A673 (cell line): ENCODE measurements around the gene ADARB2. TPM values are rescaled to one million over a fixed set of nuclear protein-coding genes. Genes with fewer than 3 reads are reported as not detected.

ENCODE experiments used
- BruUV-seq: library from RNA; stranded (reverse); fragments of 400-500 nt; replicated peaks from 2 replicates; lab custom pipeline; 2021; lab: Mats Ljungman, UMichigan
- CTCF ChIA-PET: fragments of 300-600 bp; sonication (Branson Sonifier 250); formaldehyde crosslinking; loops from one replicate; lab custom pipeline; 2022; ENCODE audit warnings: antibody characterized with exemption; lab: Charles Lee
- POLR2A ChIA-PET: fragments of 300-600 bp; sonication (Branson Sonifier 250); formaldehyde crosslinking; loops from one replicate; lab custom pipeline; 2022; ENCODE audit warnings: antibody characterized with exemption; ENCODE audit not compliant: low non-redundant PET; lab: Charles Lee
- DNase-seq: peaks from one replicate; pipeline ENCODE4 v3.0.0-alpha.2; 2015; ENCODE audit warnings: low spot score
- H3K27ac ChIP-seq: fragments of 200-600 bp; sonication (generic); 2 replicates; pipeline ENCODE4 v1.5.1; 2016; ENCODE audit warnings: mixed run types, low read depth, mild to moderate bottlenecking, mixed read lengths, antibody characterized with exemption, low read length; ENCODE audit not compliant: poor library complexity, severe bottlenecking
- H3K27me3 ChIP-seq: fragments of 200-600 bp; sonication (generic); replicated peaks from 2 replicates; pipeline ENCODE4 v1.6.1; 2017; ENCODE audit warnings: mixed run types, low read depth, mild to moderate bottlenecking, mixed read lengths, antibody characterized with exemption, low read length; ENCODE audit not compliant: insufficient read depth, poor library complexity
- H3K36me3 ChIP-seq: fragments of 200-600 bp; sonication (generic); 2 replicates; pipeline ENCODE4 v1.6.1; 2016; ENCODE audit warnings: mixed run types, mild to moderate bottlenecking, mixed read lengths, antibody characterized with exemption, low read length; ENCODE audit not compliant: insufficient read depth, poor library complexity, severe bottlenecking
- H3K4me1 ChIP-seq: fragments of 200-600 bp; sonication (generic); 2 replicates; pipeline ENCODE4 v1.6.1; 2017; ENCODE audit warnings: mixed run types, mild to moderate bottlenecking, mixed read lengths, antibody characterized with exemption, low read length; ENCODE audit not compliant: insufficient read depth, poor library complexity, severe bottlenecking
- H3K4me3 ChIP-seq: fragments of 200-600 bp; sonication (generic); 2 replicates; pipeline ENCODE4 v1.5.1; 2016; ENCODE audit warnings: low read depth, mixed run types, mild to moderate bottlenecking, mixed read lengths, low read length; ENCODE audit not compliant: poor library complexity, severe bottlenecking
- H3K9me3 ChIP-seq: fragments of 200-600 bp; sonication (generic); 2 replicates; pipeline ENCODE4 v1.6.1; 2016; ENCODE audit warnings: mixed run types, low read depth, mild to moderate bottlenecking, mixed read lengths, antibody characterized with exemption, low read length; ENCODE audit not compliant: poor library complexity, severe bottlenecking
- EZH2 ChIP-seq: fragments of 200-600 bp; sonication (generic); IDR thresholded peaks from 2 replicates; pipeline ENCODE4 v1.6.1; 2017; ENCODE audit warnings: borderline replicate concordance, low read depth, mild to moderate bottlenecking, mixed read lengths, antibody characterized with exemption, low read length; ENCODE audit not compliant: poor library complexity, severe bottlenecking
- intact Hi-C: fragments of 100-400 bp; cut with micrococcal nuclease; formaldehyde crosslinking; loops from one replicate; pipeline ENCODE4 v1.10.0; 2022; ENCODE audit not compliant: unreplicated experiment
- total RNA-seq: library from RNA; stranded (reverse); gene quantifications from 2 replicates; pipeline ENCODE4 v1.2.3, GENCODE V29; 2021
- TF ChIP-seq, protein P1 (sequence below): fragments of 300-800, 200-600 bp; sonication (generic); conservative IDR thresholded peaks from 2 replicates; pipeline ENCODE4 v1.5.1; 2017; ENCODE audit warnings: low read depth, mild to moderate bottlenecking, antibody characterized with exemption, low read length, moderate library complexity, mixed read lengths

ADARB2 gene
- total RNA-seq, 1 experiment from 2014 or later: not detected

DNA sequence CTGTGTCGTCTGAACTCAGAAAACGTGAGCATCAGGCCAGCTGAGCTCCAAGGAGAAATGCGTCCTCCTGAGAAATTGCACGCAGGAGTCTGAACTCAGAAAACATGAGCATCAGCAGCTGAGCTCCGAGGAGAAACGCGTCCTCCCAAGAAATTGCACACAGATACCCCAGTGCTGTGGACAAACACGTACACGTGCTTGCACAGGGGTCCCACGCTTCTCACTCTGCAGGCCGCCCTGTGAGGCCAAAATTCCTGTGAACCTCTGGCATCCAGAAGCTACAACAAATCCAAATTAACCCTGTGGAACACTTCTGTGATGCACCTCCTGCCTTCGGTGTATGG, 547.3 kb downstream of the ADARB2 start:
- Histone ChIP-seq H3K4me1 (no peaks in the 10 kb centered on the region), H3K36me3 (no peaks in the 10 kb centered on the region), H3K9me3 (no peaks in the 10 kb centered on the region), H3K27ac (no peak overlapping the region), H3K4me3 (no peak overlapping the region), H3K27me3 (peaks cover 69% of the 10 kb centered on the region)
- POLR2A ChIA-PET: no interaction called here
- CTCF ChIA-PET: no interaction called here
- TF ChIP-seq, protein P1, sequence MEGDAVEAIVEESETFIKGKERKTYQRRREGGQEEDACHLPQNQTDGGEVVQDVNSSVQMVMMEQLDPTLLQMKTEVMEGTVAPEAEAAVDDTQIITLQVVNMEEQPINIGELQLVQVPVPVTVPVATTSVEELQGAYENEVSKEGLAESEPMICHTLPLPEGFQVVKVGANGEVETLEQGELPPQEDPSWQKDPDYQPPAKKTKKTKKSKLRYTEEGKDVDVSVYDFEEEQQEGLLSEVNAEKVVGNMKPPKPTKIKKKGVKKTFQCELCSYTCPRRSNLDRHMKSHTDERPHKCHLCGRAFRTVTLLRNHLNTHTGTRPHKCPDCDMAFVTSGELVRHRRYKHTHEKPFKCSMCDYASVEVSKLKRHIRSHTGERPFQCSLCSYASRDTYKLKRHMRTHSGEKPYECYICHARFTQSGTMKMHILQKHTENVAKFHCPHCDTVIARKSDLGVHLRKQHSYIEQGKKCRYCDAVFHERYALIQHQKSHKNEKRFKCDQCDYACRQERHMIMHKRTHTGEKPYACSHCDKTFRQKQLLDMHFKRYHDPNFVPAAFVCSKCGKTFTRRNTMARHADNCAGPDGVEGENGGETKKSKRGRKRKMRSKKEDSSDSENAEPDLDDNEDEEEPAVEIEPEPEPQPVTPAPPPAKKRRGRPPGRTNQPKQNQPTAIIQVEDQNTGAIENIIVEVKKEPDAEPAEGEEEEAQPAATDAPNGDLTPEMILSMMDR: no peak
- no peak for DNase-seq
- intact Hi-C loops: no loop called here
- BruUV-seq: no TSS peak

DNA sequence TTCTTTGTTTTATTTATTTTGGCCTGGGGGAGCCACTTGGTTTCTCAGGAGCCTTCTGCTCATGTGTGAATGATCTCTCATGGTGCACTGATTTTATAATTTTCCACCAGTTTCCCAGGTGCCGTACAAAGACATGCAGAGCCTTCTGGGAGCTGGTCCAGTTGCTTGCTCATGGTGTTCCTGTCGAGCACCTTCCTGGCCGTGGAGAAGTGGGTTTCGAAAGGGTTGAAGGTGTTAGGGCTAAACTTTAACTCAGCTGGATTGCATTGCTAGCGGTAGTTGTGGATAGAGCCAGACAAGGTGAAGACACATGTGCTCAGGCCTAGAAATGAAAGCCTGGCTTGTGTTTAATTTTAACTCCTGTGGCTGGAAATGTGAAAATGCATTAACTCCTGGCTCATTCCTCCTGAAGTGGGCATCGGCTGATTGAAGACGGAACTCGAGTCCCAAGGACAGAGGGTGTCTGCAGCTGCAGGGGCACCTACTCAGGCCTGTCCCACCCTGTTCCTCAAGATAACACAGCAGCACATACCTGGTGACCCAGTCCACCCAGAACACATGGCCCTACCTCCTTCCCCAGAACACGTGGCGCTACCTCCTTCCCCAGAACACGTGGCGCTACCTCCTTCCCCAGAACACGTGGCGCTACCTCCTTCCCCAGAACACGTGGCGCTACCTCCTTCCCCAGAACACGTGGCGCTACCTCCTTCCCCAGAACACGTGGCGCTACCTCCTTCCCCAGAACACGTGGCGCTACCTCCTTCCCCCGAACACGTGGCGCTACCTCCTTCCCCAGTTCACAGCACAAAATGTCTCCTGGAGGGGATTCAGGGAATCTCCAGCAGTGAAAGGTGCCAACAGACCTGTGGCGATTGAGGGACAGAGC, 547.9 kb downstream of the ADARB2 start:
- Histone ChIP-seq H3K4me1 (no peaks in the 10 kb centered on the region), H3K27ac (no peak overlapping the region), H3K36me3 (no peaks in the 10 kb centered on the region), H3K27me3 (peaks cover 69% of the 10 kb centered on the region), H3K4me3 (no peak overlapping the region), H3K9me3 (no peaks in the 10 kb centered on the region)
- no peak for TF ChIP-seq EZH2
- TF ChIP-seq, protein P1: no peak
- ChIA-PET CTCF (no interaction called here), POLR2A (no interaction called here)
- no peak for DNase-seq
- BruUV-seq: no TSS peak
- intact Hi-C loops: no loop called here

DNA sequence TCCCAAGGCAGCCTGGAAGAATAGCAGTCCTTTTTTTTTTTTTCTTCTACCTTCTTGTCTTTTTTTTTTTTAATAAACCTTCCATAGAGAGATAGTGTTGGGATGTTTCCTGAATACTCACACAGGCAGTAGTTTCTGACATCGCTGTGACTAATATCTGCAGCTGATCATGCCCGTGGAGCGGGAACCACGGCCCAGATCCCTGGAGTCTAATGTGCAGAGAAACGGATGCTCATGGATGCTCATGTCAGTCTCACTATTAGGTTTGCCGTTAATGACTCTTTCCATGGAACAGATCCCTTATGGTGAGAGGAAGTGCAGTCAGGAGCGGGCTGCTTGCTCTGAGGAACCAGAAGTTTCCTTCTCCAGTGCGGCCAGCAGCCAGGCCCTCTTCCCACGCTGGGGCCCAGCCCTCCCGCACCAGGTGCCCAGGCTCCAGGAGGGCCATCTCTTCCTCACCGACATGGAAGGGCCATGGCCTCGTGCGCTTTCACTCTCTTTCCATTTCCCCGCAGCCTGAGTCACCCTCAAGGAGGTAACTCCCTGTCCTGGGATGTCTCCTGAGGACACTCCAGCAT, 548.7 kb downstream of the ADARB2 start:
- POLR2A ChIA-PET: no interaction called here
- TF ChIP-seq, protein P1: no peak
- TF ChIP-seq EZH2: no peak
- Histone ChIP-seq H3K36me3 (no peaks in the 10 kb centered on the region), H3K27me3 (peaks cover 69% of the 10 kb centered on the region), H3K9me3 (no peaks in the 10 kb centered on the region), H3K4me1 (no peaks in the 10 kb centered on the region), H3K4me3 (no peak overlapping the region), H3K27ac (no peak overlapping the region)
- BruUV-seq: no TSS peak
- DNase-seq: no peak
- CTCF ChIA-PET: no interaction called here
- intact Hi-C loops: no loop called here
